H1 (cell line): ENCODE results near the gene ACTL10. TPM values are rescaled to one million over a fixed set of nuclear protein-coding genes. Genes with fewer than 3 reads are reported as not detected.

Experiments
- CTCF ChIA-PET: fragments of 300-600 bp; sonication (Branson Sonifier 250); formaldehyde crosslinking; loops from one replicate; lab custom pipeline; 2021; ENCODE audit not compliant: partially characterized antibody; lab: Charles Lee
- POLR2A ChIA-PET: fragments of 300-600 bp; sonication (Branson Sonifier 250); formaldehyde crosslinking; loops from one replicate; lab custom pipeline; 2021; ENCODE audit warnings: inconsistent platforms; ENCODE audit not compliant: partially characterized antibody; lab: Charles Lee
- DNase-seq, 2 experiments: peaks; one replicate each; pipeline versions ENCODE4 v3.0.0 to v3.0.0-alpha.2; 2010 to 2022; ENCODE audit warnings: low spot score in 2 of 2, low read depth in 1 of 2, mixed read lengths in 1 of 2
- FAIRE-seq: peaks from 2 replicates; lab custom pipeline; 2011; peaks lifted over from hg19 to GRCh38; lab: Jason Lieb, UNC
- H2AFZ ChIP-seq: 2 replicates; pipeline ENCODE4 v1.8.1; 2012; ENCODE audit warnings: low read length, inconsistent platforms
- H2AK5ac ChIP-seq: 2 replicates; pipeline ENCODE4 v1.6.1; 2013; ENCODE audit warnings: low read depth, low read length
- H2BK120ac ChIP-seq: replicated peaks from 2 replicates; pipeline ENCODE3; 2013; ENCODE audit warnings: low read depth, low read length, inconsistent platforms
- H2BK12ac ChIP-seq: 2 replicates; pipeline ENCODE4 v1.6.1; 2013; ENCODE audit warnings: low read depth, low read length
- H2BK15ac ChIP-seq: 2 replicates; pipeline ENCODE4 v1.6.1; 2013; ENCODE audit warnings: low read length
- H2BK20ac ChIP-seq: 2 replicates; pipeline ENCODE4 v1.6.1; 2013; ENCODE audit warnings: low read length
- H2BK5ac ChIP-seq: 2 replicates; pipeline ENCODE4 v1.6.1; 2013; ENCODE audit warnings: low read depth, low read length
- H3K14ac ChIP-seq: 2 replicates; pipeline ENCODE4 v1.6.1; 2013; ENCODE audit warnings: inconsistent platforms; ENCODE audit not compliant: insufficient read length
- H3K18ac ChIP-seq: 2 replicates; pipeline ENCODE4 v1.6.1; 2013; ENCODE audit warnings: low read length; ENCODE audit errors: extremely low read depth
- H3K23ac ChIP-seq: 2 replicates; pipeline ENCODE4 v1.6.1; 2013; ENCODE audit warnings: inconsistent platforms; ENCODE audit not compliant: insufficient read length
- H3K23me2 ChIP-seq: 2 replicates; pipeline ENCODE4 v1.6.1; 2013; ENCODE audit warnings: low read depth, low read length
- H3K27ac ChIP-seq: 2 replicates; pipeline ENCODE4 v1.6.1; 2011; ENCODE audit warnings: low read depth, low read length, inconsistent platforms
- H3K27me3 ChIP-seq, 4 experiments: replicated peaks in 1 of 4; 1 replicate in 1 of 4; 2 replicates in 3 of 4; pipeline versions ENCODE4 v1.6.1 to v1.8.1; 2011 to 2013; ENCODE audit warnings: low read length in 3 of 4, mild to moderate bottlenecking in 3 of 4, inconsistent platforms in 2 of 4, mixed read lengths in 2 of 4, moderate library complexity in 1 of 4; ENCODE audit not compliant: control insufficient read depth in 3 of 4, insufficient read depth in 3 of 4; ENCODE audit errors: extremely low read depth in 1 of 4
- H3K36me3 ChIP-seq, 4 experiments: 2 replicates each; pipeline versions ENCODE4 v1.6.1 to v1.8.1; 2011 to 2013; ENCODE audit warnings: mild to moderate bottlenecking in 4 of 4, low read length in 3 of 4, moderate library complexity in 2 of 4, control low read depth in 1 of 4, inconsistent platforms in 1 of 4; ENCODE audit not compliant: insufficient read depth in 4 of 4, control insufficient read depth in 2 of 4
- H3K4ac ChIP-seq: replicated peaks from 2 replicates; pipeline ENCODE3; 2013; ENCODE audit warnings: low read length, low read depth, mixed read lengths, inconsistent platforms; ENCODE audit not compliant: insufficient read length
- H3K4me1 ChIP-seq, 4 experiments: replicated peaks in 1 of 4; 1 replicate in 1 of 4; 2 replicates in 3 of 4; pipeline versions ENCODE4 v1.6.1 to v1.8.1; 2011 to 2013; ENCODE audit warnings: low read length in 3 of 4, inconsistent platforms in 2 of 4, mixed read lengths in 1 of 4; ENCODE audit not compliant: insufficient read depth in 4 of 4, control insufficient read depth in 3 of 4
- H3K4me2 ChIP-seq, 2 experiments: 2 replicates each; pipeline versions ENCODE4 v1.6.1 to v1.8.1; 2011 to 2013; ENCODE audit warnings: low read depth in 2 of 2, low read length in 2 of 2, control low read depth in 1 of 2, inconsistent platforms in 1 of 2, mild to moderate bottlenecking in 1 of 2; ENCODE audit not compliant: insufficient read depth in 1 of 2
- H3K4me3 ChIP-seq, 4 experiments: fragments of 200-600, 300-600 bp in 1 of 4; sonication (generic), shearing (Covaris generic), sonication (Bioruptor Twin) in 1 of 4; 2 replicates each; pipeline versions ENCODE4 v1.5.1 to v1.8.1; 2011 to 2016; ENCODE audit warnings: low read length in 4 of 4, low read depth in 3 of 4, control low read depth in 2 of 4, inconsistent platforms in 2 of 4, mild to moderate bottlenecking in 2 of 4, mixed read lengths in 1 of 4, moderate library complexity in 1 of 4; ENCODE audit not compliant: insufficient read depth in 2 of 4; ENCODE audit errors: extremely low read depth in 1 of 4
- H3K56ac ChIP-seq: replicated peaks from 2 replicates; pipeline ENCODE3; 2013; ENCODE audit warnings: low read depth, mild to moderate bottlenecking, mixed read lengths, low read length, inconsistent platforms; ENCODE audit not compliant: insufficient read length
- H3K79me1 ChIP-seq: 2 replicates; pipeline ENCODE4 v1.6.1; 2013; ENCODE audit warnings: low read depth, low read length, control low read depth
- H3K79me2 ChIP-seq, 2 experiments: 2 replicates each; pipeline versions ENCODE4 v1.6.1 to v1.8.1; 2012 to 2013; ENCODE audit warnings: low read length in 2 of 2, mild to moderate bottlenecking in 2 of 2, inconsistent platforms in 1 of 2; ENCODE audit not compliant: insufficient read depth in 2 of 2, control insufficient read depth in 1 of 2
- H3K9ac ChIP-seq, 4 experiments: replicated peaks in 1 of 4; 1 replicate in 1 of 4; 2 replicates in 3 of 4; pipeline versions ENCODE4 v1.6.1 to v1.8.1; 2011 to 2013; ENCODE audit warnings: low read depth in 3 of 4, low read length in 3 of 4, control low read depth in 2 of 4, mild to moderate bottlenecking in 2 of 4, moderate library complexity in 2 of 4, inconsistent platforms in 1 of 4; ENCODE audit errors: extremely low read depth in 1 of 4
- H3K9me3 ChIP-seq, 2 experiments: 2 replicates each; pipeline versions ENCODE4 v1.6.1 to v1.8.1; 2012 to 2013; ENCODE audit warnings: mild to moderate bottlenecking in 2 of 2, moderate library complexity in 2 of 2, control low read depth in 1 of 2, inconsistent platforms in 1 of 2, low read depth in 1 of 2, low read length in 1 of 2, mixed read lengths in 1 of 2; ENCODE audit not compliant: insufficient read depth in 2 of 2
- H4K20me1 ChIP-seq, 2 experiments: replicated peaks in 1 of 2; 2 replicates each; pipeline versions ENCODE3 to v1.8.1; 2011 to 2013; ENCODE audit warnings: inconsistent platforms in 2 of 2, low read length in 2 of 2, mild to moderate bottlenecking in 1 of 2; ENCODE audit not compliant: insufficient read depth in 2 of 2, control insufficient read depth in 1 of 2
- H4K5ac ChIP-seq: 2 replicates; pipeline ENCODE4 v1.6.1; 2013; ENCODE audit warnings: low read length, low read depth, mixed read lengths, inconsistent platforms; ENCODE audit not compliant: insufficient read length
- H4K8ac ChIP-seq: 2 replicates; pipeline ENCODE4 v1.8.0; 2013; ENCODE audit warnings: mild to moderate bottlenecking, moderate library complexity, low read length, inconsistent platforms; ENCODE audit not compliant: insufficient read depth; ENCODE audit errors: extremely low read depth
- H4K91ac ChIP-seq: replicated peaks from 2 replicates; pipeline ENCODE3; 2013; ENCODE audit warnings: low read length, mixed read lengths, inconsistent platforms; ENCODE audit not compliant: insufficient read length
- BACH1 ChIP-seq: IDR thresholded peaks from 2 replicates; pipeline ENCODE4 v1.6.1; 2012; ENCODE audit warnings: low read length, improper control_type of control experiment
- BRCA1 ChIP-seq: IDR thresholded peaks from 2 replicates; pipeline ENCODE4 v1.6.1; 2012; ENCODE audit warnings: low read depth, low read length, improper control_type of control experiment
- CHD1 ChIP-seq: IDR thresholded peaks from 2 replicates; pipeline ENCODE4 v1.6.1; 2012; ENCODE audit warnings: low read depth, low read length, improper control_type of control experiment
- CREB1 ChIP-seq: IDR thresholded peaks from 2 replicates; pipeline ENCODE4 v1.6.1; 2012; ENCODE audit warnings: inconsistent platforms
- E2F6 ChIP-seq: IDR thresholded peaks from 2 replicates; pipeline ENCODE4 v1.6.1; 2012; ENCODE audit warnings: inconsistent platforms
- FOSL1 ChIP-seq: IDR thresholded peaks from 2 replicates; pipeline ENCODE4 v1.6.1; 2011; ENCODE audit warnings: mild to moderate bottlenecking, low read depth, low read length, moderate library complexity; ENCODE audit not compliant: insufficient read depth
- KDM1A ChIP-seq: fragments of 200-600, 300-600 bp; sonication (generic); IDR thresholded peaks from 2 replicates; pipeline ENCODE4 v1.7.1; 2016; ENCODE audit warnings: mild to moderate bottlenecking, low read length, borderline replicate concordance
- KDM4A ChIP-seq: IDR thresholded peaks from one replicate; pipeline ENCODE4 v1.7.1; 2012; ENCODE audit warnings: low read depth, mild to moderate bottlenecking, moderate library complexity, low read length, inconsistent platforms; ENCODE audit not compliant: severe bottlenecking
- MAFK ChIP-seq: IDR thresholded peaks from 2 replicates; pipeline ENCODE4 v1.6.1; 2012; ENCODE audit warnings: low read depth, mild to moderate bottlenecking, improper control_type of control experiment, low read length
- PHF8 ChIP-seq: fragments of 200-600 bp; sonication (generic); conservative IDR thresholded peaks from 2 replicates; pipeline ENCODE4 v1.7.1; 2012; ENCODE audit warnings: low read depth, mild to moderate bottlenecking, inconsistent platforms, low read length, moderate library complexity
- SIRT6 ChIP-seq: IDR thresholded peaks from one replicate; pipeline ENCODE4 v1.7.1; 2012; ENCODE audit warnings: low read length, inconsistent platforms
- SIX5 ChIP-seq: IDR thresholded peaks from 2 replicates; pipeline ENCODE4 v1.6.1; 2011; ENCODE audit warnings: mild to moderate bottlenecking, low read depth, low read length
- SP4 ChIP-seq: IDR thresholded peaks from 2 replicates; pipeline ENCODE4 v1.6.1; 2012; ENCODE audit warnings: low read length, inconsistent platforms
- TAF7 ChIP-seq: optimal IDR thresholded peaks from 2 replicates; pipeline ENCODE3; 2011; ENCODE audit warnings: low read depth, mild to moderate bottlenecking, inconsistent platforms, low read length, moderate library complexity, borderline replicate concordance
- TBP ChIP-seq: IDR thresholded peaks from 2 replicates; pipeline ENCODE4 v1.6.1; 2011; ENCODE audit warnings: low read depth, low read length, improper control_type of control experiment
- WGBS, 2 experiments: shearing (Covaris generic) in 1 of 2; methylation state at CpG; one replicate each; pipeline versions ENCODE4 v1.1.6 to v1.1.7; 2013 to 2015; ENCODE audit warnings: low lambda C conversion rate in 2 of 2, mixed read lengths in 2 of 2, inconsistent platforms in 1 of 2, low coverage in 1 of 2, missing lambda C conversion rate in 1 of 2; ENCODE audit not compliant: insufficient replicate concordance in 2 of 2, insufficient coverage in 1 of 2, insufficient read length in 1 of 2; ENCODE audit errors: extremely low coverage in 1 of 2, missing lambda C conversion rate in 1 of 2; 5-methylcytosine and 5-hydroxymethylcytosine counted together
- polyA plus RNA-seq, 7 experiments: library from polyadenylated mRNA; depleted of rRNA in 3 of 7; stranded (reverse) in 5 of 7; unstranded in 2 of 7; fragments of >200 nt in 5 of 7; fragments of 200-250 nt in 2 of 7; gene quantifications; 1 replicate in 5 of 7; 2 replicates in 1 of 7; 4 replicates in 1 of 7; pipeline versions ENCODE4 v1.2.1 to v1.2.3, GENCODE V29; 2011 to 2013; ENCODE audit warnings: missing spikeins in 2 of 7, mixed read lengths in 2 of 7
- total RNA-seq: library from RNA; stranded (reverse); fragmentation: NEBNext Ultra II Directional; extraction: Animal tissue kit (Norgen Biotek cat#: 25700); gene quantifications from 2 replicates; pipeline ENCODE4 v1.2.1, GENCODE V29; 2021

ACTL10 gene
- total and polyA plus RNA-seq, 2 of the 8 experiments (the other 6 are each of a cell fraction or from before 2014, with no cell fraction given) = 0.26 TPM; not detected in 1

DNA sequence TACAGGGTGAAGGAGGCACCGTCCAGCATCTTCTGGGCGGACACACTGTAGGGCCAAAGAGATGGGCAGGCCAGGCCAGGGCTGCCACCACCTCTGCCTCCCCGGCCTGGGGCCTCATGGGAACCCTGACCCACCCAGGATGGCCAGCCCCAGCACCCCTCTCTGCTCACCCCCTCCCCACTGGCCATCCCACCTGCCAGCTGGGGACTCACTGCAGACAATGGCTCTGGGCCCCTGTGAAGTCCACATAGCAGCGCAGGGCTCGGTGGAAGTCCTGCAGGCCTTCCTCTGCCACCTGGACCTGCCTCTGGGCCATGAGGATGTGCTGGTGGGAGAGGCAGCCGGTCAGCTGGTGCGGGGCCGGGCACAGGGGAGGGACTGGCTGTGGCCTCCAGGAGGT lies 8.2 kb upstream of the ACTL10 start:
- Histone ChIP-seq H3K18ac (no peak overlapping the region), H3K4me1 (peaks cover 0 to 10% (median 2%) of the 10 kb centered on the region in 4 experiments; a peak in 4 of 7 replicates), H3K27ac (no peak overlapping the region), H3K4ac (no peak overlapping the region), H2BK12ac (no peak overlapping the region), H2BK15ac (no peak overlapping the region), H3K4me3 (no peak overlapping the region), H3K23me2 (peaks cover 6% of the 10 kb centered on the region; the same call in 1 of the 2 replicates), H4K20me1 (peaks cover 0 to 8% of the 10 kb centered on the region in 2 experiments), H3K79me2 (no peaks in the 10 kb centered on the region), H3K9me3 (no peaks in the 10 kb centered on the region), H3K9ac (no peak overlapping the region), H3K14ac (no peak overlapping the region), H2BK20ac (no peak overlapping the region), H3K79me1 (no peaks in the 10 kb centered on the region), H3K56ac (no peak overlapping the region), H3K23ac (no peak overlapping the region), H4K91ac (no peak overlapping the region), H2BK120ac (no peak overlapping the region), H3K27me3 (no peaks in the 10 kb centered on the region), H3K4me2 (no peak overlapping the region), H4K5ac (no peak overlapping the region), H2AK5ac (no peak overlapping the region), H2AFZ (no peak overlapping the region), H2BK5ac (no peak overlapping the region), H4K8ac (no peak overlapping the region), H3K36me3 (peaks cover 0 to 11% (median 0%) of the 10 kb centered on the region in 4 experiments; a peak in 2 of 8 replicates)
- FAIRE-seq (no peak), DNase-seq (no peak)
- no peak for TF ChIP-seq TAF7
- no peak for TF ChIP-seq SIX5
- no peak for TF ChIP-seq KDM4A
- no peak for TF ChIP-seq SIRT6
- TF ChIP-seq CHD1 = no peak
- no peak for TF ChIP-seq FOSL1
- TF ChIP-seq CREB1 = no peak
- TF ChIP-seq PHF8 = no peak
- TF ChIP-seq E2F6 = no peak
- TF ChIP-seq TBP = no peak
- TF ChIP-seq MAFK = no peak
- no peak for TF ChIP-seq BRCA1
- TF ChIP-seq BACH1 = no peak
- TF ChIP-seq SP4 = no peak
- no peak for TF ChIP-seq KDM1A
- WGBS, 2 experiments = 92% methylated on average over 7 of the region's 8 CpGs; no CpG with 5 or more reads in 1 of the 2 experiments
- ChIA-PET CTCF (interaction anchor here (5.0 kb wide), 1 partner anchor 10 kb away, joined by 31 read pairs; the partner anchor contains the start of gene ACTL10), POLR2A (interaction anchor here (17.9 kb wide), 1 partner anchor 21 kb away, joined by 245 read pairs; the partner anchor contains the start of gene NECAB3)
